HepG2 (cell line): ENCODE results near the gene VPS13D. TPM values are rescaled to one million over a fixed set of nuclear protein-coding genes. Genes with fewer than 3 reads are reported as not detected.

Source experiments
- AFF4 ChIP-seq: sonication (generic); formaldehyde crosslinking; IDR thresholded peaks from 2 replicates; pipeline ENCODE4 v1.4.0; 2020; ENCODE audit warnings: missing genetic modification reagents
- DDIT3 ChIP-seq: sonication (generic); formaldehyde crosslinking; IDR thresholded peaks from 2 replicates; pipeline ENCODE4 v1.4.0; 2020; ENCODE audit warnings: mild to moderate bottlenecking, missing genetic modification reagents
- FOSL1 ChIP-seq: sonication (generic); formaldehyde crosslinking; IDR thresholded peaks from 2 replicates; pipeline ENCODE4 v1.9.0; 2021; ENCODE audit warnings: missing genetic modification reagents, borderline replicate concordance
- JARID2 ChIP-seq: sonication (generic); formaldehyde crosslinking; IDR thresholded peaks from 2 replicates; pipeline ENCODE4 v1.8.1; 2023; ENCODE audit warnings: missing genetic modification reagents, inconsistent platforms; ENCODE audit not compliant: insufficient replicate concordance
- KAT7 ChIP-seq: IDR thresholded peaks from 2 replicates; pipeline ENCODE4 v1.6.1; 2018; ENCODE audit warnings: borderline replicate concordance, missing compliant biosample characterization
- KLF16 ChIP-seq, 2 experiments: sonication (generic) in 1 of 2; formaldehyde crosslinking in 1 of 2; IDR thresholded peaks; 2 replicates each; pipeline versions ENCODE4 v1.6.1 to v1.8.0; 2016 to 2023; ENCODE audit warnings: missing genetic modification reagents in 2 of 2, missing compliant biosample characterization in 1 of 2
- MLX ChIP-seq: IDR thresholded peaks from 2 replicates; pipeline ENCODE4 v1.6.1; 2016
- RNF219 ChIP-seq: sonication (generic); formaldehyde crosslinking; IDR thresholded peaks from 2 replicates; pipeline ENCODE4 v1.5.0; 2020; ENCODE audit warnings: mild to moderate bottlenecking, missing genetic modification reagents
- U2AF2 ChIP-seq: fragments of 200-400 bp; formaldehyde crosslinking; IDR thresholded peaks from 2 replicates; pipeline ENCODE4 v1.6.1; 2017; ENCODE audit warnings: low read depth, mild to moderate bottlenecking, low read length
- WIZ ChIP-seq: sonication (generic); formaldehyde crosslinking; IDR thresholded peaks from 2 replicates; pipeline ENCODE4 v1.5.1; 2020; ENCODE audit warnings: mild to moderate bottlenecking, missing genetic modification reagents
- ZBTB37 ChIP-seq: sonication (generic); formaldehyde crosslinking; IDR thresholded peaks from 2 replicates; pipeline ENCODE4 v1.4.0; 2020; ENCODE audit warnings: mild to moderate bottlenecking, missing genetic modification reagents
- ZHX1 ChIP-seq: sonication (generic); formaldehyde crosslinking; IDR thresholded peaks from 2 replicates; pipeline ENCODE4 v1.8.1; 2022; ENCODE audit warnings: low read depth, mild to moderate bottlenecking, missing genetic modification reagents
- ZNF225 ChIP-seq: sonication (generic); formaldehyde crosslinking; IDR thresholded peaks from 2 replicates; pipeline ENCODE4 v1.4.0; 2020; ENCODE audit warnings: mild to moderate bottlenecking, missing genetic modification reagents
- ZNF331 ChIP-seq: sonication (generic); formaldehyde crosslinking; IDR thresholded peaks from 2 replicates; pipeline ENCODE4 v1.4.0; 2020; ENCODE audit warnings: missing genetic modification reagents
- ZNF350 ChIP-seq: sonication (generic); formaldehyde crosslinking; IDR thresholded peaks from 2 replicates; pipeline ENCODE4 v1.4.0; 2020; ENCODE audit warnings: mild to moderate bottlenecking, low read depth, missing genetic modification reagents, borderline replicate concordance
- ZNF577 ChIP-seq: sonication (generic); formaldehyde crosslinking; IDR thresholded peaks from 2 replicates; pipeline ENCODE4 v1.4.0; 2020; ENCODE audit warnings: mild to moderate bottlenecking, low read depth, missing genetic modification reagents, borderline replicate concordance
- ZNF720 ChIP-seq: sonication (generic); formaldehyde crosslinking; IDR thresholded peaks from 2 replicates; pipeline ENCODE4 v1.4.0; 2020; ENCODE audit warnings: missing genetic modification reagents
- ZSCAN20 ChIP-seq: sonication (generic); formaldehyde crosslinking; IDR thresholded peaks from 2 replicates; pipeline ENCODE4 v1.4.0; 2020; ENCODE audit warnings: missing genetic modification reagents, mild to moderate bottlenecking, borderline replicate concordance
- polyA plus RNA-seq, 8 experiments: library from polyadenylated mRNA; depleted of rRNA in 3 of 8; stranded (reverse) in 7 of 8; unstranded in 1 of 8; fragments of >200 nt; fragmentation: Illumina TruSeq in 4 of 8; extraction: Trizol in 4 of 8; gene quantifications; 2 replicates each; pipeline versions ENCODE4 v1.2.1 to v1.2.3, GENCODE V29; 2011 to 2016; ENCODE audit warnings: low read depth in 4 of 8, missing spikeins in 1 of 8, mixed read lengths in 1 of 8; ENCODE audit not compliant: insufficient read depth in 1 of 8
- total RNA-seq, 5 experiments: library from RNA; depleted of rRNA; stranded (reverse); fragments of >200 nt; fragmentation: Illumina TruSeq; extraction: Trizol; gene quantifications; 2 replicates each; pipeline ENCODE4 v1.2.3, GENCODE V29; 2016; ENCODE audit warnings: low read depth in 1 of 5

The VPS13D gene
- total and polyA plus RNA-seq, 2 of the 13 experiments (the other 11 are each of a cell fraction or from before 2014, with no cell fraction given): 8.6 to 13.9 TPM

- no peak for TF ChIP-seq ZNF225
- peak; percentile 74; the same call in 1 of the 2 replicates for TF ChIP-seq MLX (CRISPR knock-in tag)
- no peak for TF ChIP-seq ZHX1 (CRISPR knock-in tag)
- TF ChIP-seq RNF219 (CRISPR knock-in tag): no peak
- no peak for TF ChIP-seq ZSCAN20 (CRISPR knock-in tag)
- 0 out of 2 replicates have a peak, but pooled peaks have one; percentile 18 for TF ChIP-seq ZNF331 (CRISPR knock-in tag)
- TF ChIP-seq WIZ: no peak
- TF ChIP-seq DDIT3 (CRISPR knock-in tag): no peak
- no peak for TF ChIP-seq ZNF350 (CRISPR knock-in tag)
- peak in 1 of 2 experiments; percentile 68; a peak in 1 of 4 replicates for TF ChIP-seq KLF16 (CRISPR knock-in tag; IDR thresholded peaks at IDR 0.05)
- no peak for TF ChIP-seq ZNF720 (CRISPR knock-in tag)
- TF ChIP-seq ZNF577 (CRISPR knock-in tag): no peak
- TF ChIP-seq FOSL1 (CRISPR knock-in tag): peak; percentile 47; the same call in 1 of the 2 replicates
- TF ChIP-seq ZBTB37 (CRISPR knock-in tag): no peak
- TF ChIP-seq KAT7: no peak
- no peak for TF ChIP-seq JARID2 (CRISPR knock-in tag)
- TF ChIP-seq U2AF2: no peak
- no peak for TF ChIP-seq AFF4 (CRISPR knock-in tag)
Measured at GRCh38 chr1:12402159-12402673, 172.4 kb downstream of the VPS13D start (continued).
